K562 (cell line): ENCODE results near the gene ZNF385C. TPM values are rescaled to one million over a fixed set of nuclear protein-coding genes. Genes with fewer than 3 reads are reported as not detected.

Source experiments
- YBX1 ChIP-seq: fragments of 450-650 bp; IDR thresholded peaks from 2 replicates; pipeline ENCODE4 v1.7.1; 2016; ENCODE audit warnings: mild to moderate bottlenecking
- ZNF407 ChIP-seq: fragments of 450-650 bp; IDR thresholded peaks from 2 replicates; pipeline ENCODE4 v1.6.1; 2016; ENCODE audit warnings: low read depth
- polyA plus RNA-seq, 8 experiments: library from polyadenylated mRNA; depleted of rRNA in 4 of 8; stranded (reverse) in 5 of 8; unstranded in 3 of 8; fragments of >200 nt; fragmentation: Nextera tagmentation in 2 of 8; fragmentation: Illumina TruSeq in 1 of 8; extraction: Ambion mirVana in 2 of 8; extraction: Trizol in 1 of 8; gene quantifications; 2 replicates each; pipeline versions ENCODE4 v1.2.1 to v1.2.3, GENCODE V29; 2011 to 2014; ENCODE audit warnings: inconsistent platforms in 1 of 8, missing spikeins in 1 of 8
- total RNA-seq, 7 experiments: library from RNA; depleted of rRNA in 6 of 7; stranded (reverse); fragments of >200 nt in 6 of 7; fragmentation: Illumina TruSeq in 2 of 7; extraction: Trizol in 2 of 7; gene quantifications; 2 replicates each; pipeline versions ENCODE4 v1.2.1 to v1.2.3, GENCODE V29; 2011 to 2021; ENCODE audit warnings: low replicate concordance in 1 of 7

ZNF385C gene
- total and polyA plus RNA-seq, 9 of the 15 experiments (the other 6 are each of a cell fraction or from before 2014, with no cell fraction given): 0.03 to 0.35 (median 0.18) TPM; not detected in 1

GRCh38 chr17:42016941-42017865 is 81.1 kb downstream of the ZNF385C start, which contains the start of gene DNAJC7 (continued):
- TF ChIP-seq ZNF407 (no peak), YBX1 (no peak)
